Testis (tissue), 2 donors: ENCODE results near the gene MET.

Source experiments
- CTCF ChIP-seq, 3 experiments: fragments of 450-650 bp in 2 of 3; fragments of 200-600 bp in 1 of 3; sonication (generic) in 1 of 3; IDR thresholded peaks; one replicate each; pipeline ENCODE4 v1.5.1; 2016 to 2019; ENCODE audit warnings: antibody characterized with exemption in 3 of 3, mild to moderate bottlenecking in 2 of 3, moderate library complexity in 1 of 3
- POLR2A ChIP-seq: fragments of 450-650 bp; IDR thresholded peaks from one replicate; pipeline ENCODE4 v1.6.1; 2017; ENCODE audit warnings: antibody characterized with exemption, mild to moderate bottlenecking, moderate library complexity

DNA sequence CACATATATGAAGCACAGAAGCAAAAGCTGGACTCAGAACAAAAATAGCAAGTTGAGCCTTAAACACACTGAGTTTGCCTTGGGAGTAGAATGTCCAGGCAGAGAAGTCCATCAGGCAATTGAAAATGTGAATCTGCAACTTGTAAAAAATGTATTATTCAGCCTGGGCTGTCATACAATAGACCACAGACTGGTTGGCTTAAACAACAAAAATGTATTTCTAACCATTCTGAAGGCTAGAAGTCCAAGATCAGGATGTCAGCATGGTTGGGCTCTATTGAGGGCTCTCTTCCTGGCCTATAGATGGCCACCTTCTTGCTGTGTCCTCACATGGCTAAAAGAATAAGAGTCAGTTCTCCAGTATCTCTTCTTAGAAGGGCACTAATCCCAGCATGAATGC is 113.8 kb downstream of the MET start:
- TF ChIP-seq POLR2A (no peak), CTCF (IDR thresholded peaks at IDR 0.05) (no peak)
